B cell (primary cell): ENCODE measurements around the gene ARMC9. TPM values are rescaled to one million over a fixed set of nuclear protein-coding genes. Genes with fewer than 3 reads are reported as not detected.

Source experiments
- ATAC-seq: fragments of 200-7000 bp; cut with Tn5 transposase; one replicate; pipeline ENCODE4 v1.10.0; 2021; ENCODE audit warnings: low read depth, mild to moderate bottlenecking, moderate number of reproducible peaks, moderate library complexity
- CTCF ChIA-PET: fragments of 350-600 bp; sonication (Branson Sonifier 250); formaldehyde crosslinking; loops from one replicate; lab custom pipeline; 2021; ENCODE audit warnings: antibody characterized with exemption, inconsistent platforms; lab: Charles Lee
- POLR2A ChIA-PET: fragments of 350-600 bp; sonication (Branson Sonifier 250); formaldehyde crosslinking; loops from one replicate; lab custom pipeline; 2021; ENCODE audit warnings: antibody characterized with exemption; lab: Charles Lee
- DNase-seq: peaks from one replicate; pipeline ENCODE4 v3.0.0; 2013
- H2AFZ ChIP-seq: 2 replicates; pipeline ENCODE4 v1.6.1; 2012; ENCODE audit warnings: mild to moderate bottlenecking, low read depth, low read length; ENCODE audit not compliant: insufficient read depth, poor library complexity, severe bottlenecking
- H3K27ac ChIP-seq, 2 donors: 1 replicate in 1 of 2; 2 replicates in 1 of 2; pipeline ENCODE4 v1.5.1; 2012 to 2013; ENCODE audit warnings: low read length in 2 of 2, mild to moderate bottlenecking in 2 of 2, moderate library complexity in 1 of 2
- H3K27me3 ChIP-seq, 4 experiments: fragments of 200-600 bp in 1 of 4; sonication (generic) in 1 of 4; replicated peaks in 1 of 4; 1 replicate in 2 of 4; 2 replicates in 2 of 4; pipeline versions ENCODE4 v1.6.1 to v1.7.0; 2013 to 2016; ENCODE audit warnings: low read length in 3 of 4, mild to moderate bottlenecking in 2 of 4, mixed read lengths in 1 of 4, moderate library complexity in 1 of 4; ENCODE audit not compliant: insufficient read depth in 4 of 4, control insufficient read depth in 3 of 4; ENCODE audit errors: control extremely low read depth in 1 of 4
- H3K36me3 ChIP-seq, 2 experiments: replicated peaks in 1 of 2; 1 replicate in 1 of 2; 2 replicates in 1 of 2; pipeline versions ENCODE4 v1.6.1 to v1.7.1; 2013; ENCODE audit warnings: low read length in 1 of 2; ENCODE audit not compliant: insufficient read depth in 2 of 2, control insufficient read depth in 1 of 2; ENCODE audit errors: control extremely low read depth in 1 of 2, extremely low read depth in 1 of 2
- H3K4me1 ChIP-seq, 2 donors: fragments of 200-600 bp in 1 of 2; sonication (generic) in 1 of 2; 1 replicate in 1 of 2; 2 replicates in 1 of 2; pipeline versions ENCODE4 v1.5.1 to v1.6.1; 2013 to 2017; ENCODE audit warnings: low read length in 2 of 2; ENCODE audit not compliant: control insufficient read depth in 2 of 2, insufficient read depth in 2 of 2
- H3K4me2 ChIP-seq: replicated peaks from 2 replicates; pipeline ENCODE3; 2012; ENCODE audit warnings: mild to moderate bottlenecking, low read depth, low read length; ENCODE audit not compliant: poor library complexity, severe bottlenecking
- H3K4me3 ChIP-seq, 5 experiments: fragments of 200-600 bp in 1 of 5; sonication (generic) in 1 of 5; 1 replicate in 3 of 5; 2 replicates in 2 of 5; pipeline versions ENCODE4 v1.5.1 to v1.7.0; 2011 to 2016; ENCODE audit warnings: low read length in 4 of 5, mild to moderate bottlenecking in 4 of 5, low read depth in 2 of 5, control low read depth in 1 of 5, moderate library complexity in 1 of 5; ENCODE audit not compliant: insufficient read depth in 1 of 5; ENCODE audit errors: control extremely low read depth in 1 of 5, extremely low read depth in 1 of 5
- H3K79me2 ChIP-seq: fragments of 200-600 bp; sonication (generic); one replicate; pipeline ENCODE4 v1.6.0; 2016; ENCODE audit warnings: low read length; ENCODE audit not compliant: control insufficient read depth, insufficient read depth
- H3K9ac ChIP-seq: fragments of 200-600 bp; sonication (generic); 2 replicates; pipeline ENCODE4 v1.6.1; 2017; ENCODE audit warnings: mild to moderate bottlenecking, low read length, moderate library complexity
- H3K9me3 ChIP-seq, 3 donors: one replicate each; pipeline versions ENCODE4 v1.6.1 to v1.7.1; 2013; ENCODE audit warnings: low read length in 2 of 3; ENCODE audit not compliant: control insufficient read depth in 2 of 3, insufficient read depth in 1 of 3; ENCODE audit errors: control extremely low read depth in 1 of 3
- H4K20me1 ChIP-seq: 2 replicates; pipeline ENCODE4 v1.6.0; 2012; ENCODE audit warnings: mild to moderate bottlenecking, low read length; ENCODE audit not compliant: insufficient read depth, control insufficient read depth, poor library complexity, severe bottlenecking
- H3K27ac Mint-ChIP-seq: one replicate; pipeline ENCODE4 v1.8.0; 2021; ENCODE audit warnings: mixed read lengths
- H3K27me3 Mint-ChIP-seq: one replicate; pipeline ENCODE4 v1.8.0; 2021; ENCODE audit warnings: mixed read lengths
- H3K4me1 Mint-ChIP-seq: one replicate; pipeline ENCODE4 v1.8.0; 2021; ENCODE audit warnings: mixed read lengths
- H3K4me3 Mint-ChIP-seq: one replicate; pipeline ENCODE4 v1.8.0; 2021; ENCODE audit warnings: mixed read lengths
- H3K9me3 Mint-ChIP-seq: one replicate; pipeline ENCODE4 v1.8.0; 2022; ENCODE audit warnings: mixed read lengths; ENCODE audit not compliant: insufficient read depth
- CTCF ChIP-seq: fragments of 200-600 bp; IDR thresholded peaks from one replicate; pipeline ENCODE4 v1.8.0; 2022; ENCODE audit warnings: antibody characterized with exemption, mild to moderate bottlenecking
- EZH2 ChIP-seq: IDR thresholded peaks from 2 replicates; pipeline ENCODE4 v1.6.1; 2012; ENCODE audit warnings: borderline replicate concordance, low read depth, mild to moderate bottlenecking, moderate library complexity, low read length; ENCODE audit not compliant: insufficient read depth, poor library complexity, severe bottlenecking
- WGBS: methylation state at CpG from one replicate; pipeline ENCODE4 v1.1.5; 2013; ENCODE audit warnings: missing lambda C conversion rate; ENCODE audit not compliant: insufficient coverage; 5-methylcytosine and 5-hydroxymethylcytosine counted together
- intact Hi-C: fragments of 100-400 bp; cut with micrococcal nuclease; formaldehyde crosslinking; loops from one replicate; pipeline ENCODE4 v1.10.0; 2022
- polyA plus RNA-seq: library from polyadenylated mRNA; depleted of rRNA; stranded (reverse); fragments of >200 nt; gene quantifications from 2 replicates; pipeline ENCODE4 v1.2.3, GENCODE V29; 2012
- total RNA-seq, 2 donors: library from RNA; stranded (reverse); fragments of 120-200 nt in 1 of 2; gene quantifications; 1 replicate in 1 of 2; 2 replicates in 1 of 2; pipeline versions ENCODE4 v1.2.3 to v1.2.4, GENCODE V29; 2013 to 2022

ARMC9 gene
- total and polyA plus RNA-seq, 2 donors (not counting 1 experiment from before 2014, with no cell fraction given), result 0.40 to 5.4 TPM

DNA sequence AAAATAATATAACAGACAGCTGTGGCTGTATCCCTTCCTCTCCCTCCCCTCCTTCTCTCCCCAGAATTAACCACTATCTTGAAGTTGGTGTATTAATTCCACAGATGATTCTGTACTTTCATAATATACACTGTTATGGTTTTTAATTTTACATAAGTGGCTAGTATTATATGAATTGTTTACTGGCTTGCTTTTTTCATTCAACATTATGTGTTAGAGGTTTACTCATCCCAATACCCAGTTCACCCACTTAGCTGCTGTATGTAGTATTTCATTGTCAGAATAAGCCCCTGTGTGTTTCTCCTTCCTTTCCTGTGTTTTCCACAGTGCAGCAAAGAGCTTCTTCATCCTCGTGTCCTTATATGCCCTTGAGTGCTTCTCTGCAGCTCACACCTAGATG lies 121.4 kb downstream of the ARMC9 start:
- intact Hi-C loops, result loop anchor here (5.0 kb wide), 1 partner anchor 72 kb away; no protein-coding TSS in a partner anchor
- Histone ChIP-seq H3K9me3 (peaks cover 0 to 31% (median 13%) of the 10 kb centered on the region in 3 donors), H3K27me3 (no peaks in the 10 kb centered on the region), H3K79me2 (no peaks in the 10 kb centered on the region), H3K4me2 (no peak overlapping the region), H2AFZ (no peak overlapping the region), H3K9ac (no peak overlapping the region), H3K4me1 (peaks cover 36 to 50% of the 10 kb centered on the region in 2 donors), H4K20me1 (no peaks in the 10 kb centered on the region), H3K27ac (no peak overlapping the region), H3K36me3 (no peaks in the 10 kb centered on the region), H3K4me3 (no peak overlapping the region)
- ChIA-PET POLR2A (interaction anchor here (0.6 kb wide), 1 partner anchor 128 kb away, joined by 3 read pairs; no protein-coding TSS in a partner anchor), CTCF (interaction anchor here (1.0 to 1.4 kb wide), 2 partner anchors 9 to 74 kb away, joined by 3 to 4 read pairs; no protein-coding TSS in a partner anchor)
- H3K4me1 Mint-ChIP-seq, result peaks cover 47% of the 10 kb centered on the region
- WGBS, result no CpG with 5 or more reads among the region's 1 CpG
- ATAC-seq (no peak), DNase-seq (no peak)
- no peak overlapping the region for H3K27ac Mint-ChIP-seq
- H3K9me3 Mint-ChIP-seq, result peaks cover 8% of the 10 kb centered on the region
- TF ChIP-seq CTCF, result no peak
- TF ChIP-seq EZH2, result no peak
- H3K27me3 Mint-ChIP-seq, result no peaks in the 10 kb centered on the region
- no peak overlapping the region for H3K4me3 Mint-ChIP-seq

DNA sequence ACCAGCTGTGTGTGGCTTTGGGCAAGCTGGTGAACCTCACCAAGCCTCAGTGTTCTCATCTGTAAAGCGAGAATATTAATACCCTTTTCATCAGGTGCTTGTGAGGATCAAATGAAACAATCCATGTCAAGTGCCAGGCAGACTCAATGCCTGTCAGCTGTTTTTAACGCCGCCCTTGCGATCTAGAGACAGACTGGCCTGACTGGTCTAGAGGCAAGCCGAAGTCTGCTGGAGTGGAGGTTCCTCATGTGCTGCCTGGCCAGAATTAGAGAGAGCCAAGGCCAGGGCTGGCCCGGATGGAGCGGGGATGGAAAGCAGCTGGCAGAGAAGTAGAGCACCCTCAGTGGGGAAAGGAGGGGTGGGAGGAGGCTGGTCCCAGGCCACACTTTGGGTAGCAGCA lies 122.6 kb downstream of the ARMC9 start:
- no peaks in the 10 kb centered on the region for H3K27me3 Mint-ChIP-seq

More for the DNA sequence above, 122.6 kb downstream of the ARMC9 start:
- no peak for DNase-seq
- Histone ChIP-seq H3K36me3 (no peaks in the 10 kb centered on the region), H3K27ac (no peak overlapping the region), H3K4me1 (peaks cover 28 to 40% of the 10 kb centered on the region in 2 donors), H3K4me3 (no peak overlapping the region), H3K4me2 (no peak overlapping the region), H3K9ac (no peak overlapping the region), H3K79me2 (no peaks in the 10 kb centered on the region), H2AFZ (no peak overlapping the region), H4K20me1 (no peaks in the 10 kb centered on the region), H3K9me3 (peaks cover 0 to 27% (median 13%) of the 10 kb centered on the region in 3 donors), H3K27me3 (no peaks in the 10 kb centered on the region)
- ChIA-PET CTCF (interaction anchor here (0.7 kb wide), 1 partner anchor 1319 kb away, joined by 3 read pairs; no protein-coding TSS in a partner anchor), POLR2A (no interaction called here)
- peaks cover 43% of the 10 kb centered on the region for H3K4me1 Mint-ChIP-seq
- H3K27ac Mint-ChIP-seq, result no peak overlapping the region
- TF ChIP-seq CTCF, result no peak
- no peak for TF ChIP-seq EZH2
- ATAC-seq, result no peak
- peak overlapping the region; percentile 37 for H3K4me3 Mint-ChIP-seq
- intact Hi-C loops, result loop anchor here (5.0 kb wide), 1 partner anchor 71 kb away; no protein-coding TSS in a partner anchor
- peaks cover 8% of the 10 kb centered on the region for H3K9me3 Mint-ChIP-seq
- 100% methylated on average over 7 of the region's 7 CpGs for whole genome bisulfite sequencing
